ENCODE results near the gene DLX1. TPM values are rescaled to one million over a fixed set of nuclear protein-coding genes. Genes with fewer than 3 reads are reported as not detected.

Gene DLX1
- total RNA-seq, 1 experiment from 2014 or later: 2.0 TPM

DNA sequence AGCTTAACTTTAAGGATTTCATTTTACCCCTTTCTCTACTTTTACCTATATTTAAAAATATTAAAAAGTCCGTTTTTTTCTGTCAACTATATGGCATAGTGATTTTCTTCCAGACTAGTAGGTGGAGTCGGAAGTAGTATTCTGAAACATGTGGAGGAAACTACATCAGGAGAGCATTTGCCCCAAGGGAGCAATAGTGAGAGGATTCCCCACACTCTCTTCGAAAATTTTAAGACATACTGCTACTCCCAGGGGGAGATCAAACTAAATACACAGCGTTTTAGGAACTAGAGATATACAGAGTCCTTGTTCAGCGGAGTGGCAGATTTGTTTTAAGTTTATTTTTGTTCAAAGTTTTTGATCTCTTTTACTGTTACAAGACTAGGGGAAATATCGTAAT, 45.0 kb upstream of the DLX1 start:
- no peak overlapping the region for H3K27ac ChIP-seq (ENCODE audit: low read depth, low read length)
- no peaks in the 10 kb centered on the region for H3K4me1 ChIP-seq (ENCODE audit: control insufficient read depth in 1 of 2, insufficient read depth in 2 of 2, low read length in 2 of 2)
- H3K36me3 ChIP-seq (ENCODE audit: control insufficient read depth in 1 of 2, insufficient read depth in 2 of 2, low read length in 2 of 2): no peaks in the 10 kb centered on the region
- H4K20me1 ChIP-seq (ENCODE audit: insufficient read depth): no peaks in the 10 kb centered on the region
- no peak for DNase-seq (ENCODE audit: low read depth, low spot score)
- no peak overlapping the region for H2AFZ ChIP-seq (ENCODE audit: low read depth, low read length, poor library complexity, severe bottlenecking)
- H3K27me3 ChIP-seq (ENCODE audit: insufficient read depth, low read length): no peaks in the 10 kb centered on the region
- no peak for ATAC-seq
- ChIA-PET CTCF (no interaction called here), RAD21 (ENCODE audit: low non-redundant PET in 1 of 2, low total read pairs in 2 of 2, uncharacterized antibody in 2 of 2, unreplicated experiment in 2 of 2) (no interaction called here), POLR2A (no interaction called here)
- no peaks in the 10 kb centered on the region for H3K9me3 ChIP-seq (ENCODE audit: control insufficient read depth in 1 of 2, insufficient read depth in 1 of 2, low read depth in 1 of 2, low read length in 2 of 2)
- no TSS peak for BruUV-seq (replicated peaks)
- no peaks in the 10 kb centered on the region for H3K9me2 ChIP-seq (ENCODE audit: insufficient read depth)
- H3K9ac ChIP-seq (ENCODE audit: low read length): no peak overlapping the region
- H3K79me2 ChIP-seq (ENCODE audit: insufficient read depth, low read length): no peaks in the 10 kb centered on the region
- TF ChIP-seq RAD21 (IDR thresholded peaks at IDR 0.05; ENCODE audit: low read depth): no peak
- TF ChIP-seq ELF1 (IDR thresholded peaks at IDR 0.05; ENCODE audit: borderline replicate concordance, low read depth): no peak
- no peak for TF ChIP-seq JUND (IDR thresholded peaks at IDR 0.05)
- H3K4me2 ChIP-seq (ENCODE audit: low read length): no peak overlapping the region
- intact Hi-C loops (cut with micrococcal nuclease): no loop called here
- H3K4me3 ChIP-seq (replicated peaks in 1 of 2; ENCODE audit: low read depth in 1 of 2, low read length in 2 of 2): no peak overlapping the region

DNA sequence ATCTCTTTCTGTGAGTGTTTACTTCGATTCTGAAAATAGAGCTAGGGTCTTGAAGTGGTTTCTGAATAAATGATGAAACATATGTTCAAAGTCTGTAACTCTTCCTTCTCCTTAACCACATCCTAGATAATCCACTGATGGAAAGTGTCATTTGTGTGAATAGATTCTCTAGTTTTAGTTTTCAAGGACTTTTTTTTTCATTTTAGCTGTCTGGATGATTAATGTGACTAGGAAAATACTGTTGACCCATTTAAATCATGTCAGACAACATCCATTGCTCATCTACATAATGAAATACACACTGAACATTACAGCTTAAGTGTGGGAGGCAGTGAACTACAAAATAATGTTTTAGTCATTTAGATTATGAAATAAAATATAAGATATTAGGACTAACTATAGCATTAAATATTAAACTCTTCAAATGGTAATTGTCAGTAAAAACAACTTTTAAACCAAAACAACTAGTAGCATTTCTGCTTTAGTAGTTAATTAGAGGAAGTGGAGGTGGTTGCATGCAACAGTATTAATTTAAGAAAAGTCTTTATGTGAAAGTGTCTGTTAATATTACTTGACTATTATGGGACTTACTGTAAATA, 39.1 kb upstream of the DLX1 start:
- ChIA-PET POLR2A (no interaction called here), CTCF (no interaction called here), RAD21 (ENCODE audit: low non-redundant PET in 1 of 2, low total read pairs in 2 of 2, uncharacterized antibody in 2 of 2, unreplicated experiment in 2 of 2) (no interaction called here)
- Histone ChIP-seq H3K9me3 (ENCODE audit: control insufficient read depth in 1 of 2, insufficient read depth in 1 of 2, low read depth in 1 of 2, low read length in 2 of 2) (no peaks in the 10 kb centered on the region), H3K4me2 (ENCODE audit: low read length) (no peak overlapping the region), H3K27ac (ENCODE audit: low read depth, low read length) (no peak overlapping the region), H3K4me3 (replicated peaks in 1 of 2; ENCODE audit: low read depth in 1 of 2, low read length in 2 of 2) (no peak overlapping the region), H4K20me1 (ENCODE audit: insufficient read depth) (no peaks in the 10 kb centered on the region), H3K9me2 (ENCODE audit: insufficient read depth) (no peaks in the 10 kb centered on the region), H3K9ac (ENCODE audit: low read length) (no peak overlapping the region), H3K27me3 (ENCODE audit: insufficient read depth, low read length) (no peaks in the 10 kb centered on the region), H3K79me2 (ENCODE audit: insufficient read depth, low read length) (no peaks in the 10 kb centered on the region), H3K36me3 (ENCODE audit: control insufficient read depth in 1 of 2, insufficient read depth in 2 of 2, low read length in 2 of 2) (no peaks in the 10 kb centered on the region), H2AFZ (ENCODE audit: low read depth, low read length, poor library complexity, severe bottlenecking) (no peak overlapping the region), H3K4me1 (ENCODE audit: control insufficient read depth in 1 of 2, insufficient read depth in 2 of 2, low read length in 2 of 2) (no peaks in the 10 kb centered on the region)
- no TSS peak for BruUV-seq (replicated peaks)
- ATAC-seq: no peak
- TF ChIP-seq CBX3 (IDR thresholded peaks at IDR 0.05; ENCODE audit: low read depth) (no peak), SIN3A (IDR thresholded peaks at IDR 0.05; ENCODE audit: low read depth) (no peak), CEBPB (IDR thresholded peaks at IDR 0.05; ENCODE audit: low read depth) (no peak), FOSL1 (IDR thresholded peaks at IDR 0.05; ENCODE audit: low read depth) (no peak), POLR2AphosphoS5 (IDR thresholded peaks at IDR 0.05; ENCODE audit: low read depth, low read length) (no peak), POLR2A (IDR thresholded peaks at IDR 0.05; ENCODE audit: borderline replicate concordance, extremely low read depth, insufficient read depth, insufficient read length) (no peak), JUND (IDR thresholded peaks at IDR 0.05) (no peak), EZH2 (IDR thresholded peaks at IDR 0.05) (no peak)
- TF ChIP-seq, protein P1, sequence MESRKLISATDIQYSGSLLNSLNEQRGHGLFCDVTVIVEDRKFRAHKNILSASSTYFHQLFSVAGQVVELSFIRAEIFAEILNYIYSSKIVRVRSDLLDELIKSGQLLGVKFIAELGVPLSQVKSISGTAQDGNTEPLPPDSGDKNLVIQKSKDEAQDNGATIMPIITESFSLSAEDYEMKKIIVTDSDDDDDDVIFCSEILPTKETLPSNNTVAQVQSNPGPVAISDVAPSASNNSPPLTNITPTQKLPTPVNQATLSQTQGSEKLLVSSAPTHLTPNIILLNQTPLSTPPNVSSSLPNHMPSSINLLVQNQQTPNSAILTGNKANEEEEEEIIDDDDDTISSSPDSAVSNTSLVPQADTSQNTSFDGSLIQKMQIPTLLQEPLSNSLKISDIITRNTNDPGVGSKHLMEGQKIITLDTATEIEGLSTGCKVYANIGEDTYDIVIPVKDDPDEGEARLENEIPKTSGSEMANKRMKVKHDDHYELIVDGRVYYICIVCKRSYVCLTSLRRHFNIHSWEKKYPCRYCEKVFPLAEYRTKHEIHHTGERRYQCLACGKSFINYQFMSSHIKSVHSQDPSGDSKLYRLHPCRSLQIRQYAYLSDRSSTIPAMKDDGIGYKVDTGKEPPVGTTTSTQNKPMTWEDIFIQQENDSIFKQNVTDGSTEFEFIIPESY (IDR thresholded peaks at IDR 0.05; ENCODE audit: extremely low read depth, insufficient replicate concordance, low read length): no peak
- TF ChIP-seq, protein P2, sequence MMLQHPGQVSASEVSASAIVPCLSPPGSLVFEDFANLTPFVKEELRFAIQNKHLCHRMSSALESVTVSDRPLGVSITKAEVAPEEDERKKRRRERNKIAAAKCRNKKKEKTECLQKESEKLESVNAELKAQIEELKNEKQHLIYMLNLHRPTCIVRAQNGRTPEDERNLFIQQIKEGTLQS (IDR thresholded peaks at IDR 0.05): no peak
- TF ChIP-seq, protein P3, sequence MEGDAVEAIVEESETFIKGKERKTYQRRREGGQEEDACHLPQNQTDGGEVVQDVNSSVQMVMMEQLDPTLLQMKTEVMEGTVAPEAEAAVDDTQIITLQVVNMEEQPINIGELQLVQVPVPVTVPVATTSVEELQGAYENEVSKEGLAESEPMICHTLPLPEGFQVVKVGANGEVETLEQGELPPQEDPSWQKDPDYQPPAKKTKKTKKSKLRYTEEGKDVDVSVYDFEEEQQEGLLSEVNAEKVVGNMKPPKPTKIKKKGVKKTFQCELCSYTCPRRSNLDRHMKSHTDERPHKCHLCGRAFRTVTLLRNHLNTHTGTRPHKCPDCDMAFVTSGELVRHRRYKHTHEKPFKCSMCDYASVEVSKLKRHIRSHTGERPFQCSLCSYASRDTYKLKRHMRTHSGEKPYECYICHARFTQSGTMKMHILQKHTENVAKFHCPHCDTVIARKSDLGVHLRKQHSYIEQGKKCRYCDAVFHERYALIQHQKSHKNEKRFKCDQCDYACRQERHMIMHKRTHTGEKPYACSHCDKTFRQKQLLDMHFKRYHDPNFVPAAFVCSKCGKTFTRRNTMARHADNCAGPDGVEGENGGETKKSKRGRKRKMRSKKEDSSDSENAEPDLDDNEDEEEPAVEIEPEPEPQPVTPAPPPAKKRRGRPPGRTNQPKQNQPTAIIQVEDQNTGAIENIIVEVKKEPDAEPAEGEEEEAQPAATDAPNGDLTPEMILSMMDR (IDR thresholded peaks at IDR 0.05 in 2 of 3, conservative IDR thresholded peaks at IDR 0.05 in 1 of 3; ENCODE audit: borderline replicate concordance in 1 of 3, insufficient read depth in 1 of 3, low read depth in 2 of 3, low read length in 2 of 3): no peak
- intact Hi-C loops (cut with micrococcal nuclease): no loop called here
- DNase-seq (ENCODE audit: low read depth, low spot score): no peak
